Endodermal cell (in vitro differentiated cells): ENCODE results near the gene ANXA4. TPM values are rescaled to one million over a fixed set of nuclear protein-coding genes. Genes with fewer than 3 reads are reported as not detected.
"Not testable (repeated sequence)": the region's sequence is repeated elsewhere in the genome, so short reads cannot be mapped to it uniquely, and the experiment has no call there.

Experiments used
- DNase-seq: peaks from one replicate; pipeline ENCODE4 v3.0.0-alpha.2; 2017
- H3K27ac ChIP-seq: 2 replicates; pipeline ENCODE4 v1.5.1; 2013; ENCODE audit warnings: mild to moderate bottlenecking, low read depth, low read length, moderate library complexity
- H3K27me3 ChIP-seq: 2 replicates; pipeline ENCODE4 v1.6.1; 2013; ENCODE audit warnings: mild to moderate bottlenecking, low read length, moderate library complexity; ENCODE audit not compliant: insufficient read depth, control insufficient read depth, poor library complexity, severe bottlenecking
- H3K36me3 ChIP-seq: 2 replicates; pipeline ENCODE4 v1.7.0; 2013; ENCODE audit warnings: mild to moderate bottlenecking, low read length, moderate library complexity; ENCODE audit not compliant: control insufficient read depth, insufficient read depth
- H3K4me1 ChIP-seq: one replicate; pipeline ENCODE4 v1.7.0; 2013; ENCODE audit warnings: low read length; ENCODE audit not compliant: control insufficient read depth, insufficient read depth
- H3K4me3 ChIP-seq: 2 replicates; pipeline ENCODE4 v1.5.1; 2013; ENCODE audit warnings: mild to moderate bottlenecking, low read length, moderate library complexity
- H3K9ac ChIP-seq: 2 replicates; pipeline ENCODE4 v1.6.1; 2013; ENCODE audit warnings: mild to moderate bottlenecking, low read length, moderate library complexity; ENCODE audit not compliant: poor library complexity, severe bottlenecking; ENCODE audit errors: extremely low read depth
- H3K9me3 ChIP-seq: 2 replicates; pipeline ENCODE4 v1.6.1; 2013; ENCODE audit warnings: mild to moderate bottlenecking, low read length, moderate library complexity; ENCODE audit not compliant: control insufficient read depth
- H3K27ac Mint-ChIP-seq: 2 replicates; pipeline ENCODE4 v1.8.0; 2020; ENCODE audit warnings: mixed read lengths
- H3K27me3 Mint-ChIP-seq: 2 replicates; pipeline ENCODE4 v1.8.0; 2021; ENCODE audit warnings: mild to moderate bottlenecking, mixed read lengths; ENCODE audit not compliant: insufficient read depth
- H3K36me3 Mint-ChIP-seq: 2 replicates; pipeline ENCODE4 v1.8.0; 2020; ENCODE audit warnings: low read depth, mixed read lengths
- H3K4me1 Mint-ChIP-seq: 2 replicates; pipeline ENCODE4 v1.8.0; 2020; ENCODE audit warnings: mixed read lengths
- H3K4me3 Mint-ChIP-seq: 2 replicates; pipeline ENCODE4 v1.8.0; 2020; ENCODE audit warnings: mild to moderate bottlenecking, moderate library complexity, mixed read lengths
- H3K9me3 Mint-ChIP-seq: 2 replicates; pipeline ENCODE4 v1.8.0; 2020; ENCODE audit warnings: mild to moderate bottlenecking, mixed read lengths
- WGBS, 2 experiments: methylation state at CpG; one replicate each; pipeline versions ENCODE4 v1.1.5 to v1.1.7; 2013; ENCODE audit warnings: missing lambda C conversion rate in 2 of 2, mixed read lengths in 1 of 2; ENCODE audit not compliant: insufficient coverage in 1 of 2, insufficient read length in 1 of 2; 5-methylcytosine and 5-hydroxymethylcytosine counted together
- total RNA-seq, 2 donors: library from RNA; stranded (reverse); fragmentation: NEBNext Ultra II Directional in 1 of 2; extraction: Animal tissue kit (Norgen Biotek cat#: 25700) in 1 of 2; gene quantifications; 2 replicates in 1 of 2; 3 replicates in 1 of 2; pipeline ENCODE4 v1.2.1, GENCODE V29; 2021
- TF ChIP-seq, protein P1 (sequence below): fragments of 200-600 bp; sonication (generic); conservative IDR thresholded peaks from 2 replicates; pipeline ENCODE4 v1.5.0; 2021; ENCODE audit warnings: antibody characterized with exemption, mild to moderate bottlenecking

ANXA4 gene
- total RNA-seq, 2 donors from 2014 or later: 18.0 to 21.4 TPM

GRCh38 chr2:69771461-69771860 lies 29.5 kb downstream of the ANXA4 start:
- no peaks in the 10 kb centered on the region for H3K27me3 Mint-ChIP-seq

DNA sequence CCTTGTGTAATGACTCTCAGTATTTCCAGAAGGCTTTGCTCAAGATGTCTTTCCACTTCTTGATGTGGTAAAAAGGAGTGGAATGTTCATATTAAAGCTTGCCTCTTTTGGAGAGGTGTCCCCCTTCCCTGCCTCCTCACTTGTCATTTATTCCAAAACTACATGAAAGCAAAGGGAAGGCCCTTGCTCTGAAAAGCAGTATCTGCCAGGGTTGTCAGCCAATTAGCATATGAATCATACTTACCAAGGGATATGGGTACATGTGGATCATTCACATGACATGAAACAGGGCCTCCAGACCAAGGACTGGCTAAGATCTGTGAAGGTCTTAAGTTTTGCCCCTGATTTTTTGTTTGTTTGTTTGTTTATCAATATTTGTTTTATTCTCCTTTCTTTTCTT lies 31.3 kb downstream of the ANXA4 start:
- no peak overlapping the region for H3K4me3 ChIP-seq
- H3K36me3 Mint-ChIP-seq: peaks cover 5% of the 10 kb centered on the region
- H3K9me3 ChIP-seq: peaks cover 15% of the 10 kb centered on the region
- peaks cover 27% of the 10 kb centered on the region for H3K4me1 Mint-ChIP-seq
- peaks cover 9% of the 10 kb centered on the region for H3K4me1 ChIP-seq
- H3K9me3 Mint-ChIP-seq: peaks cover 20% of the 10 kb centered on the region
- H3K27ac Mint-ChIP-seq: no peak overlapping the region
- DNase-seq: no peak
- no peaks in the 10 kb centered on the region for H3K36me3 ChIP-seq
- H3K4me3 Mint-ChIP-seq: no peak overlapping the region
- no peak overlapping the region for H3K27ac ChIP-seq
- TF ChIP-seq, protein P1, sequence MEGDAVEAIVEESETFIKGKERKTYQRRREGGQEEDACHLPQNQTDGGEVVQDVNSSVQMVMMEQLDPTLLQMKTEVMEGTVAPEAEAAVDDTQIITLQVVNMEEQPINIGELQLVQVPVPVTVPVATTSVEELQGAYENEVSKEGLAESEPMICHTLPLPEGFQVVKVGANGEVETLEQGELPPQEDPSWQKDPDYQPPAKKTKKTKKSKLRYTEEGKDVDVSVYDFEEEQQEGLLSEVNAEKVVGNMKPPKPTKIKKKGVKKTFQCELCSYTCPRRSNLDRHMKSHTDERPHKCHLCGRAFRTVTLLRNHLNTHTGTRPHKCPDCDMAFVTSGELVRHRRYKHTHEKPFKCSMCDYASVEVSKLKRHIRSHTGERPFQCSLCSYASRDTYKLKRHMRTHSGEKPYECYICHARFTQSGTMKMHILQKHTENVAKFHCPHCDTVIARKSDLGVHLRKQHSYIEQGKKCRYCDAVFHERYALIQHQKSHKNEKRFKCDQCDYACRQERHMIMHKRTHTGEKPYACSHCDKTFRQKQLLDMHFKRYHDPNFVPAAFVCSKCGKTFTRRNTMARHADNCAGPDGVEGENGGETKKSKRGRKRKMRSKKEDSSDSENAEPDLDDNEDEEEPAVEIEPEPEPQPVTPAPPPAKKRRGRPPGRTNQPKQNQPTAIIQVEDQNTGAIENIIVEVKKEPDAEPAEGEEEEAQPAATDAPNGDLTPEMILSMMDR: no peak
- H3K27me3 Mint-ChIP-seq: no peaks in the 10 kb centered on the region
- H3K27me3 ChIP-seq: no peaks in the 10 kb centered on the region
- no peak overlapping the region for H3K9ac ChIP-seq

More at GRCh38 chr2:69771461-69771860, 29.5 kb downstream of the ANXA4 start:
- Histone ChIP-seq H3K9me3 (peaks cover 4% of the 10 kb centered on the region), H3K9ac (no peak overlapping the region), H3K36me3 (no peaks in the 10 kb centered on the region), H3K27ac (no peak overlapping the region), H3K27me3 (no peaks in the 10 kb centered on the region), H3K4me1 (peaks cover 10% of the 10 kb centered on the region), H3K4me3 (no peak overlapping the region)
- no peak overlapping the region for H3K27ac Mint-ChIP-seq
- no peak overlapping the region for H3K4me3 Mint-ChIP-seq
- DNase-seq: no peak
- TF ChIP-seq, protein P1: no peak
- peaks cover 4% of the 10 kb centered on the region for H3K36me3 Mint-ChIP-seq
- 100% methylated on average over 1 of the region's 1 CpG for WGBS, 2 experiments
- peaks cover 9% of the 10 kb centered on the region for H3K9me3 Mint-ChIP-seq
- H3K4me1 Mint-ChIP-seq: peaks cover 24% of the 10 kb centered on the region

DNA sequence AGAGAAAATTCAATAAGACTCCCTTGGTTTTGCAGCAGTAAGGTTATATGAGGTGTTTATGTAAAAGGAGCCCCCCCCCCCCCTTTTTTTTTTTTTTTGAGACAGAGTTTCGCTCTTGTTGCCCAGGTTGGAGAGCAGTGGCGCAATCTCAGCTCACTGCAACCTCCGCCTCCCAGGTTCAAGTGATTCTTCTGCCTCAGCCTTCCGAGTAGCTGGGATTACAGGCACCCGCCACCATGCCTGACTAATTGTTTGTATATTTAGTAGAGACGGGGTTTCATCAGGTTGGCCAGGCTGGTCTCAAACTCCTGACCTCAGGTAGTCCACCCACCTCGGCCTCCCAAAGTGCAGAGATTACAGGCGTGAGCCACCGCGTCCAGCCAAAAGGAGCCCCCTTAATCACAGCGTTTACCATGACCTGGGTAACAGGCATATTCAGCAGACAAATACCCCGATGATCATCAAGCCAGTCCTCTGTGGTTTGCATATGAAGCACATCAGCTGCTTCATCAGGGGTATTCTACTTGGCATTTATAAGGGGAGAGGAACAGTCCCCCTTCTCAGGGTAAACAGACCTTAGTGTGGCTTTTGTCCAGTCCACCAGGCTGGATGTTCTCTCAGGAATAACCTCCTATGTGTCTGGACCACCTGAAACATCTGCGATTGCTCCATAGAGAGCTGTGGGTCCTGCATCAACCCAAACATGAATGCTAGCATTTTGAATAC lies 32.5 kb downstream of the ANXA4 start:
- H3K27me3 Mint-ChIP-seq, DNase-seq, H3K36me3 ChIP-seq, H3K36me3 Mint-ChIP-seq, H3K27ac Mint-ChIP-seq, H3K27me3 ChIP-seq, H3K27ac ChIP-seq, H3K9ac ChIP-seq, H3K4me3 ChIP-seq, H3K4me1 ChIP-seq, H3K4me3 Mint-ChIP-seq: not testable (repeated sequence)
- H3K4me1 Mint-ChIP-seq: peaks cover 19% of the 10 kb centered on the region
- peaks cover 15% of the 10 kb centered on the region for H3K9me3 ChIP-seq
- H3K9me3 Mint-ChIP-seq: peaks cover 20% of the 10 kb centered on the region
- 95% methylated on average over 9 to 13 of the region's 13 CpGs for WGBS, 2 experiments
